GM20000 (cell line): ENCODE measurements around the gene EIF6.
A peak's percentile ranks its signal among the peaks of the same experiment; 100 is the strongest.

Experiments used
- DNase-seq: peaks from one replicate; pipeline ENCODE4 v3.0.0; 2012; ENCODE audit warnings: low spot score
- CTCF ChIP-seq: IDR thresholded peaks from 2 replicates; pipeline ENCODE4 v1.5.1; 2012; ENCODE audit warnings: mild to moderate bottlenecking, control low read depth; ENCODE audit errors: extremely low read depth, missing control alignments

The EIF6 gene

GRCh38 chr20:35284267-35284991, at the start of gene EIF6:
Gene EIF6 (minus strand): TSS chr20:35284772. CDS start chr20:35284487, 285 bp downstream.
- peak; percentile 95 for DNase-seq
- no peak for TF ChIP-seq CTCF

- TF ChIP-seq CTCF = no peak
- DNase-seq = no peak
Measured at GRCh38 chr20:35333606-35334005, 49.0 kb upstream of the EIF6 start.

GRCh38 chr20:35332540-35333200, 48.1 kb upstream of the EIF6 start:
- DNase-seq = no peak
- no peak for TF ChIP-seq CTCF

- DNase-seq = peak; percentile 37
- TF ChIP-seq CTCF = peak; percentile 55
Measured at GRCh38 chr20:35329435-35330139, 45.0 kb upstream of the EIF6 start.

GRCh38 chr20:35328689-35329088, 44.1 kb upstream of the EIF6 start:
- DNase-seq = no peak
- TF ChIP-seq CTCF = no peak

GRCh38 chr20:35328095-35328685, 43.6 kb upstream of the EIF6 start:
- DNase-seq = no peak
- no peak for TF ChIP-seq CTCF
